Measurements from ENCODE around the gene IDI1.
"Not testable (repeated sequence)": the region's sequence is repeated elsewhere in the genome, so short reads cannot be mapped to it uniquely, and the experiment has no call there.

The IDI1 gene

DNA sequence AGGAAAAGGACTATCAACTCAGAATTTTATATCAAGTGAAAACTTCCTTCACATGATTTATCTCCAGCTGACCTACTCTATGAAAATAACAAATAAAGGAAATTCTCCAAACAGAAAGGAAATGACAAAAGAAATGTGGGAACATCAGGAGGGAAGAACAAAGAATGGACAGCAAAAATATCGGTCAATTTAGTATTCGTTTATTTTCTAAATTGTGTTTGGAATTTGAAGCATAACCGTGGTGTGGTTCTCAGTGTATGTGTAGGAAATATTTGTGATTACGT lies 16.0 kb upstream of the IDI1 start:
- DNase-seq (ENCODE audit: low read depth in 3 of 3, low spot score in 1 of 3), result no peak

DNA sequence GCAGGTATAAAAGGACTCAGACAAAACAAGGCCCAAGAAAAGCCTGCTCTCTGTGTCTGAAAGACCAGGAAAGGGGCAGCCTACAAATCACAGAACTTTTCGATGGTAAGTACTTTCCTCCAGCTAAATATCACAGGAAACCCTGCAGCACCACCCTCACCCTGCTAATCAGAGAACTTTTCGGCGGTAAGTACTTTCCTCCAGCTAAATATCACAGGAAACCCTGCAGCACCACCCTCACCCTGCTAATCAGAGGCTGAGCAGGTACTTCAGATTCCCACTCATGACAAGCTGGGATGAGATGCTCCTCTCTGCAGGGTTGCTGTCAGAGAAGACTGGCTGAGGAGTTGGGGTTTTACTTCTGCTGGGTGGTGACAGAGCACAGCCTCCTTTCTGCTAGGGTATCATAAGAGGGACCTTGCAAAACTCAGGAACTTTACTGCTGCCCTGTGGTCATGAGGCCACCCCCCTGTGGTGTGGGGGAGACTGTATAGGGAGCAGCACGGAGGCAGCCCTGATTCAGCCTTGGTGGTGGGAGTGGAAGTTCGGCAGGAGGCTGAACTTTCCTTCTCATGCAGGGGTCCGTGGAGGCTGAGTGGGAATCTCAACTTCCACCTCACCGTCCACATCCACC lies 14.4 kb upstream of the IDI1 start:
- DNase-seq (ENCODE audit: low read depth in 3 of 3, low spot score in 1 of 3), result no peak

GRCh38 chr10:1061930-1062774 lies 13.2 kb upstream of the IDI1 start:
- no peak for DNase-seq (ENCODE audit: low read depth in 3 of 3, low spot score in 1 of 3)

DNA sequence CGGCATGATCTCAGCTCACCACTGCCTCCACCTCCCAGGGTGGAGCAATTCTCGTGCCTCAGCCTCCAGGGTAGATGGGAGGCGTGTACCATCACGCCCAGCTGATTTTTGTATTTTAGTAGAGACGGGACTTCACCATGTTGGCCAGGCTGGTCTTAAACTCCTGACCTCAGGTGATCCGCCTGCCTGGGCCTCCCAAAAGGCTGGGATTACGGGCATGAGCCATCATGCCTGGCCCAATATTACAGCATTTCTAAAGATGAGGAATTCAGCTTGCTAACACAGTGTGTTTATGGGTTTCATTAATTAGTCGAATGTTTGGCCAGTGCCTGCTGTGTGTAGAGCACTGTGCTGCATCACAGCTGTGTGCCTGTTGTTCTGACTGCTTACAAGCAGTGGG lies 11.0 kb upstream of the IDI1 start:
- DNase-seq (ENCODE audit: low read depth in 3 of 3, low spot score in 1 of 3), result no peak

- DNase-seq (ENCODE audit: low read depth in 3 of 3, low spot score in 1 of 3), result no peak
Measured at GRCh38 chr10:1058017-1058416, 9.1 kb upstream of the IDI1 start.

- no peak for DNase-seq (ENCODE audit: low read depth in 3 of 3, low spot score in 1 of 3)
Measured at GRCh38 chr10:1057106-1057657, 8.3 kb upstream of the IDI1 start.

DNA sequence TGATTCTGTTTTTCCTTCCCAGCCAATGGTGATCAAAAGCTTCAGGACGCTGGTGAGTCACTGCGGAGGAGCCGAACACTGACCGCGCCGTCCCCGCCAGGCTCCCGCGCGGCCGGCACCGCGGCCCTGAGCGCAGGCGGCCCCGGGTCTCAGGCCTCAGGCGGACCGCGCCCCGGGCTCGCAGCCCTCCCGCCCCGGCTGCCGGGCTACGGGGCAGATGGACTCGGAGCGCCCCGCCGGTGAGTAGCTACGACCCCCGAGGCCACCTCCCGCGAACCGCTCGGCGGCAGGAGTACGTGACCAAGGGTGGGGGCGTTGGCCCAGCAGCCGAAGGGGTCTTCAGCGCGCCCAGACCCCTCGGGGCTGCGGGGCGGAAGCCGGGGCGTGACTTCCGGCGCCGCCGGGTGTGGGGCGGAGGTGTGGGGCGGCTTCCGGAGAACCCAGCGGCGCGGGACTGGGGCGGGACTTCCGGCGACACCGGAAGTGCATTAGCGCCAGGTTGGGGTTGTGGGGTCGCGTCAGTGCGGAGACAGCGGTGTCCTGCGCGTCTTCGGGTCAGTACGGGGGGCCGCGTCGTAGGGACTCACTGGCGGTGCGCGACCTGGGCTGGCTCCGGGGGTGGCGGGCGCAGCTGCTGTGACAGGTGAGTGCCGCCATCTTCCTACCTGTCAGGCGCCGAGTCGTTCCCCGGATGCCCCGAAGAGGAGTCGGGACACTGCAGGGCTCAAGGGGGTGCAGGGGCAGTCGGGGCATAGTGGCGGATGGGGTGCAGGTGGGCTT lies 7.6 kb upstream of the IDI1 start, which contains the start of gene WDR37:
Gene WDR37, plus strand, starts transcription at position 60 of the 780 bp plus-strand sequence. CDS start 15,771 bp downstream, outside the sequence.
- DNase-seq (ENCODE audit: low read depth in 3 of 3, low spot score in 1 of 3), result peak; percentile 60 to 89 (median 72)

DNA sequence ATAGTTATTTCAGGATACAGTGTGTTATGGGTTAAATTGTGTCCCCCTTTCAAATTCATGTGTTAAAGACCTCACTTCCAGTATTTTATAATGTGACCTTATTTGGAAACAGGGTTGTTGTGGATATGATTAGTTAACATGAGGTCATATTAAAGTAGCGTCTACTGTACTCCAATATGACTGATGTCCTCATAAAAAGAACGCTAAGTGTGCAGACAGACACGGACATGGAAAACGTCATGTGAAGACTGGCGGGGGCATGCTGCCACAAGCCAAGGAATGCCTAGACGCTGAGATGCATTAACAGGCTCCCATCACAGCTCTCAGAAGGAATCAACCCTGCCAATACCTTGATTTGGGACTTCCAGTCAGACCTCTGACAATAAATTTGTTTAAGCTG lies 5.8 kb upstream of the IDI1 start:
- DNase-seq (ENCODE audit: low read depth in 3 of 3, low spot score in 1 of 3), result no peak

- no peak for DNase-seq (ENCODE audit: low read depth in 3 of 3, low spot score in 1 of 3)
Measured at GRCh38 chr10:1050554-1050953, 1.6 kb upstream of the IDI1 start.

DNA sequence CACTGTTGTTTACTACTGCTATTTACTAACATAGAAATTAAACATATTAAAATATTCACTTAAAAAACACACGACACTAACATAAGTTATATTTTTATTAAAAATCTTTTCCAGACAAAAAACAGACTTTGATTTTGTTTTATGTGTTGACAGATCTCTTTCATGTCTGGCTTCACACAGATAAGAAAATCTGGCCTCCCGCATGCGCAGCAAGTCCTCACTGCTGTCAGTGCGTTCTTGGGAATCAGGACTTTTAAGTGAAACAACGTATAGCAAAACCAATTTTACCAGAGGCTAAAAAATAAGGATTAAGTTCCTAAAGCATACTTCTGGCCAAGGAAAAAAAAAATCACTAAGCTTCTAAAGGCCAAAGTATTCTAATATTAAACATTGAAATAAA lies 1.2 kb upstream of the IDI1 start:
- no peak for DNase-seq (ENCODE audit: low read depth in 3 of 3, low spot score in 1 of 3)

DNA sequence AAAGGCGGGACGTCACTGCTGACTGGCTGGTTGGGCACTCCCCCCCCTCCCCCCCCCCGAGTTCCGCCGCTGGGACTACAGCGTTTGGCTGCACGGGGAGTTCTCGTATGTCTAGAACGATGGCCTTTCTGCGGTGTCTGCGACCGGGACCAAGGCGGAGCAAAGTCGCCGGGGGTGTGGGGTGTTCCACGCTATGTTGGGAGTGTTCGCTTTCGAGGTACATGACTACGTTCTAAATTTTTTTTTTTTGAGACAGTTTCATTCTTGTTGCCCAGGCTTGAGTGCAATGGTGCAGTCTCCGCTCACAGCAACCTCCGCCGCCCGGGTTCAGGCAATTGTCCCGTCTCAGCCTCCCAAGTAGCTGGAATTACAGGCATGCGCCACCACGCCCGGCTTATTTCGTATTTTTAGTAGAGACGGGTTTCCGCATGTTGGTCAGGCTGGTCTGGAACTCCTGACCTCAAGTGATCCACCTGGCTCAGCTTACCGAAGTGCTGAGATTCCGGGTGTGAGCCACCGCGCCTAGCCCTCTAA lies 573 bp upstream of the IDI1 start:
- no peak for DNase-seq (ENCODE audit: low read depth in 3 of 3, low spot score in 1 of 3)

- peak in 1 of 3 donors; percentile 13 for DNase-seq (ENCODE audit: low read depth in 3 of 3, low spot score in 1 of 3)
Measured at GRCh38 chr10:1048349-1048731, 579 bp downstream of the IDI1 start.

GRCh38 chr10:1047937-1048336 lies 982 bp downstream of the IDI1 start:
- DNase-seq (ENCODE audit: low read depth in 3 of 3, low spot score in 1 of 3), result no peak

DNA sequence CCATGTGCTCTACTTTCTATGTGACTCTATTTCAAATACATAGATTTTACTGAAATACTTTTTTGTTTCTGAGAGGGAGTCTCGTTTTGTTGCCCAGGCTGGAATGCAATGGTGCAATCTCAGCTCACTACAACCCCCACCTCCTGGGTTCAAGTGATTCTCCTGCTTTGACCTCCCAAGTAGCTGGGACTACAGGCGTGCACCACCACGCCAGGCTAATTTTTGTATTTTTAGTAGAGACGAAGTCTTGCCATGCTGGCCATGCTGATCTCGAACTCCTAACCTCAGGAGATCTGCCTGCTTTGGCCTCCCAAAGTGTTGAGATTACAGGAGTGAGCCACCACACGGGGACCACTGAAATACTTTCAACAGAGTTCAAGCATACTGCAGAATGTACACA lies 3.5 kb downstream of the IDI1 start:
- DNase-seq (ENCODE audit: low read depth in 3 of 3, low spot score in 1 of 3), result no peak

DNA sequence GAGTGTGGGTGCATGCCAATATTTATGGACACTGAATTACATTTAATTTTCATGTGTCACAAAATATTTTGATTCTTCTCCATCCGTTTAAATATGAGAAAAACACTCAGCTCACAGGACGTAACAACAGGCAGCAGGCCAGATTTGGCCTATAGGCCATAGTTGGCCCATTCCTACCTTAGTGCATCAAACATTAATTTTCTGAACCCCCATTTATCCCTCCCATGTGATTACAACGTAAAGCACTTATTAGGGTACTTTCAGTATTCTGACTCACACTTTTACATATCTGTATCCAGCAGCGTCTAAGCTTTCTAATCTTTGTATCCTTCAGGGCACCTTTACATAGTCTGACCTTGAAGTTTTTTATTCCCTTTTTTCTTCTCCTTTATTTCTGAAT lies 4.0 kb downstream of the IDI1 start:
- DNase-seq (ENCODE audit: low read depth in 3 of 3, low spot score in 1 of 3), result no peak

DNA sequence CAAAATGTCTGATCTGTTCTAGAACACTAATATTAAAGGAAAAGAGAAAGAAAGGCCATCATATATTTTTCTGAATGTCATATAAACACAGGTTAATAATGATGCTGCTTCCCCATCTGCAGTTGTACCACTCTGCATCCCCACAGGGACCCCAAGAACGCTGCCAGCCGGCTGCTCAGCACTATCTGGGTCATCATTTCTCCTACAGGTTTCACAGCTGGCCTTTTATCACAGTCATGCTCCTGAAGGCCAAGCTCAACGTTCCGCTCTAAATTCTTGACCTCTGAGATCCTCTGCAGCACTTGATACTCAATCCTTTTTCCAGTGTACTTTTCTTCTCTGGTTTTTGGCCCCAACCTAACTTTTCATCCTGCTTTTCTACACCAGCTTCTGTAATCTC lies 4.8 kb downstream of the IDI1 start:
- DNase-seq (ENCODE audit: low read depth in 3 of 3, low spot score in 1 of 3), result no peak

DNA sequence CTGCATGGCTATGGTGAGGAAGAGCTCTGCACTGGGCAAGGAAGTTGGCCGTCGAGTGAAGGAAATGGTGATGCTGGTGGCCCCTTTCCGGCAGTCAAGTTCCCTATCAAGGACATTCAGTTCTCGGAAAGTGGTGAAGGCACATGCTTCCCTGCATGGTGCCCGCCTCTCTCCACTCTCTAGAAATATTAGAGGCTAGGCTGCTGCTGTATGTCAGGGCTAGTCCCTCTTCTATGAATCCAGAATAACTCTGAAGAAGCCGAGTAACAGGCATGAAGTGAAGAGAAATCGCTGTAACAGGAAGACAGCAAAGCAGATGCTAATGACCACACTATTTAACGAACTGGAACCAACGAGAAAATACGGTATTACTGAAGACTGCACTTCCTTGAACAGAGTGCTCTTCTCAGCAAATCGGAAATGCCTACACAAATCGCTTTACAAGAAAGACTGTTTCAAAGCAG lies 5.4 kb downstream of the IDI1 start:
- no peak for DNase-seq (ENCODE audit: low read depth in 3 of 3, low spot score in 1 of 3)

DNA sequence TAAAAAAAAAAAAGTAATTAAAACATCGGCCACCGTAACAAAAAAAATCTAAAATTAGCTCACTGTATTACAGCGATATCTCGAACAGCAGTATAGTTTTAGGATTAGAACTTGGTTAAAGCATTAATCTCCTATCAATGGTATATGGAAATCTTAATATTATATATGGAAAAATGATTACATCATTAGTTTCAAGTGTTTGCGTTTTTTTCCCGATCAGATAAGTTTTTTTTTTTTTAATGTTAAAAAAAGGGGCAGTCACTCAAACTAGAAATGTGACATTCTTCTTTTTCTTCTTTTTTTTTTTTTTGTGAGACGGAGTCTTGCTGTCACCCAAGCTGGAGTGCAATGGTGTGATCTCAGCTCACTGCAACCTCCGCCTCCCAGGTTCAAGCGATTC lies 7.4 kb downstream of the IDI1 start:
- DNase-seq (ENCODE audit: low read depth in 3 of 3, low spot score in 1 of 3), result no peak

GRCh38 chr10:1040133-1040532 lies 8.8 kb downstream of the IDI1 start:
- DNase-seq (ENCODE audit: low read depth in 3 of 3, low spot score in 1 of 3), result no peak

GRCh38 chr10:1038769-1039168 lies 10.2 kb downstream of the IDI1 start:
- not testable (repeated sequence) for DNase-seq (ENCODE audit: low read depth in 3 of 3, low spot score in 1 of 3)

DNA sequence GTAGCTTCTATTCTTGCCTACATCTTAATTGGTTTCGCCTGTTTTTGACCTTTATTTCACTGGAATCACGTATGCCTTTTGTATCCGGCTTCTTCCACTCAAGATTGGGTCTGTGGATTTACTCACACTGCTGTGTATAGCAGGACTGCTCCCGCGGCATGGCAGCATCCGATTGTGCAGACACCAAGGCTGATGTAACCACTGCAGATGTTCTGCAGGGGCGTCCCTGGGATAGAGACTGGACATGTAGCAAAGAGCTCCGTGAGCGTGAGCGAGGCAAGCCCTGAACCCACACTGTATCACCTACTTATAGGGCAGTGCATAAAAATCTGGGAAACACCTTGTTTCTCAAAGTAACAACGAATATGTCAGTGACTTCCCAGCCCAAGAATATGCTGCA lies 11.8 kb downstream of the IDI1 start:
- no peak for DNase-seq (ENCODE audit: low read depth in 3 of 3, low spot score in 1 of 3)
